Nephron progenitor cell (in vitro differentiated cells): ENCODE measurements around the gene JOSD2.

Experiments
- DNase-seq: peaks from one replicate; pipeline ENCODE4 v3.0.0; 2021
- H3K27ac Mint-ChIP-seq: 2 replicates; pipeline ENCODE4 v1.8.0; 2021; ENCODE audit warnings: mild to moderate bottlenecking, moderate library complexity, mixed read lengths
- H3K27me3 Mint-ChIP-seq: 2 replicates; pipeline ENCODE4 v1.8.0; 2021; ENCODE audit warnings: mild to moderate bottlenecking, low read depth, mixed read lengths; ENCODE audit not compliant: poor library complexity
- H3K36me3 Mint-ChIP-seq: 2 replicates; pipeline ENCODE4 v1.8.0; 2021; ENCODE audit warnings: low read depth, mixed read lengths
- H3K4me1 Mint-ChIP-seq: 2 replicates; pipeline ENCODE4 v1.8.0; 2021; ENCODE audit warnings: mixed read lengths
- H3K4me3 Mint-ChIP-seq: 2 replicates; pipeline ENCODE4 v1.8.0; 2021; ENCODE audit warnings: mild to moderate bottlenecking, moderate library complexity, mixed read lengths
- H3K9me3 Mint-ChIP-seq: 2 replicates; pipeline ENCODE4 v1.8.0; 2021; ENCODE audit warnings: mild to moderate bottlenecking, moderate library complexity, mixed read lengths
- TF ChIP-seq, protein P1 (sequence below): fragments of 200-600 bp; sonication (generic); IDR thresholded peaks from 2 replicates; pipeline ENCODE4 v1.5.0; 2021; ENCODE audit warnings: antibody characterized with exemption

JOSD2 gene

DNA sequence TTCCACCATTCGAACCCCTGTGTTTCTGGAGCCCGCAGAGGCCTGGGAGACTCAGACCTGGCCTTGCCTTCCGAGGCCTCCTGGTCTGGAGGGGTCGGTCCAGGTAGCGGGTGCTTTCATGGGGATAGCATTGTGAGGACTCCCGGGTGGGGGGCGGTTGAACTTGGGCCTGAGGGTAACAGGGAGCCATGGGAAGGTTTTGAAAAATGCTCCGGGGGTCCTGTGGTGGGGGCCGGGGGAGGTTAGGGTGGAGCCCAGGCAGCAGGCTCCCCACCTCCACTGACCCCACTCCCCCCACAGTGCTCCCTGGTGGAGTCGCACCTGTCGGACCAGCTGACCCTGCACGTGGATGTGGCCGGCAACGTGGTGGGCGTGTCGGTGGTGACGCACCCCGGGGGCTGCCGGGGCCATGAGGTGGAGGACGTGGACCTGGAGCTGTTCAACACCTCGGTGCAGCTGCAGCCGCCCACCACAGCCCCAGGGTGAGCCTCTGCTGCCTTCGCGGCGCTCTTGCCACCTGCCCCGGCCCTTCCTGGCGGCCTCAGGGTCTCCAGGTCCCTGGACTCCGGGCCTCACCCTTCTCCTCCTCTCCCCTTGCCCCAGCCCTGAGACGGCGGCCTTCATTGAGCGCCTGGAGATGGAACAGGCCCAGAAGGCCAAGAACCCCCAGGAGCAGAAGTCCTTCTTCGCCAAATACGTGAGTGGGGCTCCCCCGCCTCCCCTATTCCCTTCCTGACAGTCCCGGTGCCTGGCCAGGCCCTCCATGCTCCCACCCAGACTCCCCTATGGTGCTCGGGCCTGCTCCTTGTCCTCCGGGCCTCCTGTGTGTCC is 30.5 kb downstream of the JOSD2 start:
- H3K4me1 Mint-ChIP-seq, result peaks cover 21% of the 10 kb centered on the region
- TF ChIP-seq, protein P1, sequence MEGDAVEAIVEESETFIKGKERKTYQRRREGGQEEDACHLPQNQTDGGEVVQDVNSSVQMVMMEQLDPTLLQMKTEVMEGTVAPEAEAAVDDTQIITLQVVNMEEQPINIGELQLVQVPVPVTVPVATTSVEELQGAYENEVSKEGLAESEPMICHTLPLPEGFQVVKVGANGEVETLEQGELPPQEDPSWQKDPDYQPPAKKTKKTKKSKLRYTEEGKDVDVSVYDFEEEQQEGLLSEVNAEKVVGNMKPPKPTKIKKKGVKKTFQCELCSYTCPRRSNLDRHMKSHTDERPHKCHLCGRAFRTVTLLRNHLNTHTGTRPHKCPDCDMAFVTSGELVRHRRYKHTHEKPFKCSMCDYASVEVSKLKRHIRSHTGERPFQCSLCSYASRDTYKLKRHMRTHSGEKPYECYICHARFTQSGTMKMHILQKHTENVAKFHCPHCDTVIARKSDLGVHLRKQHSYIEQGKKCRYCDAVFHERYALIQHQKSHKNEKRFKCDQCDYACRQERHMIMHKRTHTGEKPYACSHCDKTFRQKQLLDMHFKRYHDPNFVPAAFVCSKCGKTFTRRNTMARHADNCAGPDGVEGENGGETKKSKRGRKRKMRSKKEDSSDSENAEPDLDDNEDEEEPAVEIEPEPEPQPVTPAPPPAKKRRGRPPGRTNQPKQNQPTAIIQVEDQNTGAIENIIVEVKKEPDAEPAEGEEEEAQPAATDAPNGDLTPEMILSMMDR, result no peak
- no peak overlapping the region for H3K4me3 Mint-ChIP-seq
- peak overlapping the region; percentile 37 for H3K27ac Mint-ChIP-seq
- peaks cover 23% of the 10 kb centered on the region for H3K9me3 Mint-ChIP-seq
- DNase-seq, result no peak
- H3K27me3 Mint-ChIP-seq, result peaks cover 9% of the 10 kb centered on the region
- H3K36me3 Mint-ChIP-seq, result peaks cover 43% of the 10 kb centered on the region

DNA sequence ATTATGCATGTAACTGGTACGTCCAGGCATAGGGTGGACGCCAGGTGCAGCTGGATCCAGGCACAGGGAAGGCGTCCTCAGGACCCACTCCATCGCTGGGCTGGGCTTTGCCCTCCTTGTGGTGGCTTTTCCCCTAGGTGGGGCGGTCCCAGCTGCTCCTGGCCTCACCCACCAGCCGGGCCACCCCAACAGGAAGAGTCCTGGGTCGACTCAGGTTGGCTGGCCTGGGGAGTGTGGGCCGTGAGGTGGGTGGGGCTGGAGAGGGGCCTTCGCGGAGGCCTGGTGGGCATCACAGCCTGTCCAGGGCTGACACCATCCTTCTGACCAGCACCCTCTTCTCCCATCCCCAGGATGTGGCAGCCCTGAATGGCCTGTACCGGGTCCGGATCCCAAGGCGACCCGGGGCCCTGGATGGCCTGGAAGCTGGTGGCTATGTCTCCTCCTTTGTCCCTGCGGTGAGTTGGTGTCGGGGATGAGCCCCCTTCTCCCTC is 31.2 kb downstream of the JOSD2 start:
- Mint-ChIP-seq H3K36me3 (peaks cover 36% of the 10 kb centered on the region), H3K27me3 (peaks cover 9% of the 10 kb centered on the region), H3K4me1 (peaks cover 26% of the 10 kb centered on the region), H3K4me3 (no peak overlapping the region), H3K27ac (no peak overlapping the region), H3K9me3 (peaks cover 19% of the 10 kb centered on the region)
- TF ChIP-seq, protein P1, result no peak
- no peak for DNase-seq

GRCh38 chr19:50478901-50479715 is 31.9 kb downstream of the JOSD2 start:
- Mint-ChIP-seq H3K27me3 (peaks cover 9% of the 10 kb centered on the region), H3K27ac (no peak overlapping the region), H3K36me3 (peaks cover 33% of the 10 kb centered on the region), H3K4me3 (no peak overlapping the region), H3K4me1 (peaks cover 26% of the 10 kb centered on the region), H3K9me3 (peaks cover 19% of the 10 kb centered on the region)
- TF ChIP-seq, protein P1, result peak; percentile 39
- no peak for DNase-seq

DNA sequence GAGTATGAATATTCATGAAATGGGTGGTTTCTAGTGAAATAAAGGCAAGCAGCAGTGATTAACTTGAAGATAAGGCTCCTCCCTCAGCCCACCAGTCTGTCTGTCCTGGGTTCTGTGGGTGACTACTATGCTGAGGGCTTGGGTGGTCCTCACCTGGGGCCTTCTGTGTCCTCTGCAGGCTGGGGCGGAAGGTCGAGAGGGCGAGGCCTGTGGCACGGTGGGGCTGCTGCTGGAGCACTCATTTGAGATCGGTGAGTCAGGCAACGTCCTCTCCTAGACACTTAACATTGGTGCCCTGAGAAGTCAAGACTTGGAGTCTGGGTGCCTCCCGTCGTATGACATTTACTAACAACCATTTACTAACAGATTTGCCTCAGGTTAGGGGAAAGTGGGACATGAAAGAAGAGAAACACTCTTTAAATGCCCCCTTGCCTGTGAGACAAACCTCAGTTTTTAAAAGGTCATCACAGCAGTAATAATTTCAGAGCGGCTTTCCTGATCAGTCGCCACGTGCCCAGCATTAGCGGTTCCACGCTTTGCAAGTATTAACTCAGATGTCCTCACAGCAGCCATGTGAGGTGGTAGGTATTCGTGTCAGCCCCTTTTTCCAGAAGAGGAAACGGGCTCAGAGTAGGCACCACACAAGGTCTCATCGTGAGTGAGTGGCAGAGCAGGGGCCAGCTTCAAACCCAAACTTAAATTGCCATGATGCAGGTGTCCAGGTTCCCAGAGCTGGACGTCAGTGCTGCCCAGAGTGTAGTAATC is 33.1 kb downstream of the JOSD2 start:
- Mint-ChIP-seq H3K4me3 (peak overlapping the region; percentile 97), H3K27me3 (peaks cover 15% of the 10 kb centered on the region), H3K36me3 (peaks cover 27% of the 10 kb centered on the region), H3K27ac (no peak overlapping the region), H3K9me3 (peaks cover 19% of the 10 kb centered on the region), H3K4me1 (peaks cover 26% of the 10 kb centered on the region)
- TF ChIP-seq, protein P1, result no peak
- DNase-seq, result no peak

- Mint-ChIP-seq H3K4me1 (peaks cover 26% of the 10 kb centered on the region), H3K4me3 (peak overlapping the region; percentile 97), H3K36me3 (peaks cover 27% of the 10 kb centered on the region), H3K27me3 (peaks cover 15% of the 10 kb centered on the region), H3K27ac (peak overlapping the region; percentile 99), H3K9me3 (peaks cover 19% of the 10 kb centered on the region)
- TF ChIP-seq, protein P1, result no peak
- DNase-seq, result no peak
Observed at GRCh38 chr19:50476907-50477238, 34.1 kb downstream of the JOSD2 start.
